ENCODE data around the gene PTPRQ. TPM values are rescaled to one million over a fixed set of nuclear protein-coding genes. Genes with fewer than 3 reads are reported as not detected.

Gene PTPRQ
- total and polyA plus RNA-seq, 2 of the 8 experiments (the other 6 are each of a cell fraction or from before 2014, with no cell fraction given) = not detected

GRCh38 chr12:80581783-80582182 lies 137.7 kb downstream of the PTPRQ start:
- ChIA-PET CTCF (ENCODE audit: partially characterized antibody) (interaction anchor here (6.0 kb wide), 1 partner anchor 16 kb away, joined by 30 read pairs; no protein-coding TSS in a partner anchor), POLR2A (ENCODE audit: partially characterized antibody) (no interaction called here)
- 77% methylated on average over 2 of the region's 2 CpGs; no CpG with 5 or more reads in 1 of the 2 experiments for WGBS, 2 experiments (ENCODE audit: extremely low coverage in 1 of 2, insufficient coverage in 1 of 2, insufficient read length in 1 of 2, insufficient replicate concordance in 2 of 2, low coverage in 1 of 2, low lambda C conversion rate in 2 of 2, missing lambda C conversion rate in 1 of 2)
- FAIRE-seq = no peak
- no peak overlapping the region for H2AK5ac ChIP-seq (ENCODE audit: low read depth, low read length)
- H3K79me1 ChIP-seq (ENCODE audit: low read depth, low read length) = no peaks in the 10 kb centered on the region
- no peak overlapping the region for H3K23ac ChIP-seq (ENCODE audit: insufficient read length)
- H4K20me1 ChIP-seq (replicated peaks in 1 of 2; ENCODE audit: control insufficient read depth in 1 of 2, insufficient read depth in 2 of 2, low read length in 2 of 2) = no peaks in the 10 kb centered on the region
- H3K4ac ChIP-seq (replicated peaks; ENCODE audit: insufficient read length, low read depth, low read length) = no peak overlapping the region
- no peak overlapping the region for H2BK120ac ChIP-seq (replicated peaks; ENCODE audit: low read depth, low read length)
- no peaks in the 10 kb centered on the region for H3K36me3 ChIP-seq (ENCODE audit: control insufficient read depth in 2 of 4, insufficient read depth in 4 of 4, low read length in 3 of 4)
- H2BK5ac ChIP-seq (ENCODE audit: low read depth, low read length) = no peak overlapping the region
- no peak overlapping the region for H3K18ac ChIP-seq (ENCODE audit: extremely low read depth, low read length)
- H3K14ac ChIP-seq (ENCODE audit: insufficient read length) = no peak overlapping the region
- H3K79me2 ChIP-seq (ENCODE audit: control insufficient read depth in 1 of 2, insufficient read depth in 2 of 2, low read length in 2 of 2) = no peaks in the 10 kb centered on the region
- H3K9me3 ChIP-seq (ENCODE audit: insufficient read depth in 2 of 2, low read depth in 1 of 2, low read length in 1 of 2) = no peaks in the 10 kb centered on the region
- TF ChIP-seq SAP30 (IDR thresholded peaks at IDR 0.05; ENCODE audit: insufficient read depth, insufficient replicate concordance, low read length) = no peak
- TF ChIP-seq RFX5 (IDR thresholded peaks at IDR 0.05; ENCODE audit: borderline replicate concordance, low read depth, low read length) = no peak
- TF ChIP-seq EGR1 (IDR thresholded peaks at IDR 0.05; ENCODE audit: borderline replicate concordance, low read depth, low read length) = no peak
- TF ChIP-seq SUZ12 (IDR thresholded peaks at IDR 0.05; ENCODE audit: low read length) = no peak
- TF ChIP-seq POLR2AphosphoS5 (IDR thresholded peaks at IDR 0.05; ENCODE audit: low read depth, low read length) = no peak
- TF ChIP-seq CBX5 (IDR thresholded peaks at IDR 0.05; ENCODE audit: low read depth, low read length) = no peak
- TF ChIP-seq, protein P1, sequence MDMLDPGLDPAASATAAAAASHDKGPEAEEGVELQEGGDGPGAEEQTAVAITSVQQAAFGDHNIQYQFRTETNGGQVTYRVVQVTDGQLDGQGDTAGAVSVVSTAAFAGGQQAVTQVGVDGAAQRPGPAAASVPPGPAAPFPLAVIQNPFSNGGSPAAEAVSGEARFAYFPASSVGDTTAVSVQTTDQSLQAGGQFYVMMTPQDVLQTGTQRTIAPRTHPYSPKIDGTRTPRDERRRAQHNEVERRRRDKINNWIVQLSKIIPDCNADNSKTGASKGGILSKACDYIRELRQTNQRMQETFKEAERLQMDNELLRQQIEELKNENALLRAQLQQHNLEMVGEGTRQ (IDR thresholded peaks at IDR 0.05; ENCODE audit: low read length) = no peak
- no peak for TF ChIP-seq TCF12 (IDR thresholded peaks at IDR 0.05; ENCODE audit: low read depth, low read length)
- H2BK15ac ChIP-seq (ENCODE audit: low read length) = no peak overlapping the region
- H3K4me2 ChIP-seq (ENCODE audit: insufficient read depth in 1 of 2, low read depth in 2 of 2, low read length in 2 of 2) = no peak overlapping the region
- no peak overlapping the region for H4K5ac ChIP-seq (ENCODE audit: insufficient read length, low read depth, low read length)
- H4K91ac ChIP-seq (replicated peaks; ENCODE audit: insufficient read length, low read length) = no peak overlapping the region
- no peaks in the 10 kb centered on the region for H3K23me2 ChIP-seq (ENCODE audit: low read depth, low read length)
- no peak overlapping the region for H2BK12ac ChIP-seq (ENCODE audit: low read depth, low read length)
- no peak overlapping the region for H4K8ac ChIP-seq (ENCODE audit: extremely low read depth, insufficient read depth, low read length)
- no peak overlapping the region for H2BK20ac ChIP-seq (ENCODE audit: low read length)
- H3K4me1 ChIP-seq (replicated peaks in 1 of 4; ENCODE audit: control insufficient read depth in 3 of 4, insufficient read depth in 4 of 4, low read length in 3 of 4) = no peaks in the 10 kb centered on the region
- H3K27me3 ChIP-seq (replicated peaks in 1 of 4; ENCODE audit: control insufficient read depth in 3 of 4, extremely low read depth in 1 of 4, insufficient read depth in 3 of 4, low read length in 3 of 4) = peaks cover 0 to 1% (median 0%) of the 10 kb centered on the region in 4 experiments; a peak in 1 of 7 replicates
- H3K56ac ChIP-seq (replicated peaks; ENCODE audit: insufficient read length, low read depth, low read length) = no peak overlapping the region
- H3K4me3 ChIP-seq (ENCODE audit: extremely low read depth in 1 of 4, insufficient read depth in 2 of 4, low read depth in 3 of 4, low read length in 4 of 4) = no peak overlapping the region
- H2AFZ ChIP-seq (ENCODE audit: low read length) = no peak overlapping the region
- DNase-seq (ENCODE audit: low read depth in 1 of 2, low spot score in 2 of 2) = no peak
- H3K9ac ChIP-seq (replicated peaks in 1 of 4; ENCODE audit: extremely low read depth in 1 of 4, low read depth in 3 of 4, low read length in 3 of 4) = no peak overlapping the region
- no peak overlapping the region for H3K27ac ChIP-seq (ENCODE audit: low read depth, low read length)

Measured in H1 (cell line).